Natural killer cell treated with Interleukin-12 subunit alpha and Interleukin-12 subunit beta and Interleukin-15 and Interleukin-18, amount 100 ng/mL, for 72 hours (primary cell): ENCODE results near the gene AKAP6. TPM values are rescaled to one million over a fixed set of nuclear protein-coding genes. Genes with fewer than 3 reads are reported as not detected.
"Not testable (repeated sequence)": the region's sequence is repeated elsewhere in the genome, so short reads cannot be mapped to it uniquely, and the experiment has no call there.

Source experiments
- ATAC-seq, 2 donors: fragments of 150-1000 bp; cut with Tn5 transposase in 1 of 2; sonication (Bioruptor Pico), chemical (Tn5 transposase) in 1 of 2; 2 replicates each; pipeline ENCODE4 v1.10.0; 2021
- DNase-seq: peaks from one replicate; pipeline ENCODE4 v3.0.0; 2022; ENCODE audit warnings: low spot score
- H3K27ac Mint-ChIP-seq, 2 donors: 1 replicate in 1 of 2; 2 replicates in 1 of 2; pipeline ENCODE4 v1.8.0; 2022; ENCODE audit warnings: mixed read lengths in 2 of 2, mild to moderate bottlenecking in 1 of 2, moderate library complexity in 1 of 2
- H3K27me3 Mint-ChIP-seq, 2 donors: 1 replicate in 1 of 2; 2 replicates in 1 of 2; pipeline ENCODE4 v1.8.0; 2022; ENCODE audit warnings: mixed read lengths in 2 of 2
- H3K36me3 Mint-ChIP-seq: one replicate; pipeline ENCODE4 v1.8.0; 2022; ENCODE audit warnings: mixed read lengths
- H3K4me1 Mint-ChIP-seq, 2 donors: 1 replicate in 1 of 2; 2 replicates in 1 of 2; pipeline ENCODE4 v1.8.0; 2022; ENCODE audit warnings: low read depth in 2 of 2, mixed read lengths in 2 of 2, mild to moderate bottlenecking in 1 of 2
- H3K4me3 Mint-ChIP-seq: one replicate; pipeline ENCODE4 v1.8.0; 2022; ENCODE audit warnings: mixed read lengths
- H3K9me3 Mint-ChIP-seq: 2 replicates; pipeline ENCODE4 v1.8.0; 2022; ENCODE audit warnings: mixed read lengths
- total RNA-seq, 2 donors: library from RNA; stranded (reverse); gene quantifications; one replicate each; pipeline ENCODE4 v1.2.3, GENCODE V29; 2022

The AKAP6 gene
- total RNA-seq, 2 donors from 2014 or later, result 0.31 TPM; not detected in 1

DNA sequence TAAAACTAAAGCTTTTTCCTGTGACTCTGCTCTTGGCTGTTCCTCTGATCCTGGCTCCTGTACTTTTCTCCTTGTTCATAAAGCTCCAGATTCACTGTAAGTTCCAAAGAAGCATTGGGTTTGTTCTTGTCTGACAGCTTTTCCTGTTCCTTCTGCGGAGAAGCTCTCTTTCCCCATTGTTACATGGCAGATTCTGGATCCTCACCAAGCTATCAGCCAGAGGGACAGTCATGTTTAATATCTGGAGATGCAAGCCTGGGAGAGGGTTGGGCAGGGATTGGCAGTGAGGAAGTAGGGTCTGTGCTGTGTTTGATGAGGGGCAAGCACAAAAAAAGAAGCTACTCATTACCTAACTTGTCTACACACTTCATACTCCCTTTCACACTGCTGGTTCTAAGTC lies 107.9 kb downstream of the AKAP6 start:
- Mint-ChIP-seq H3K27ac (no peak overlapping the region), H3K4me1 (no peaks in the 10 kb centered on the region)

DNA sequence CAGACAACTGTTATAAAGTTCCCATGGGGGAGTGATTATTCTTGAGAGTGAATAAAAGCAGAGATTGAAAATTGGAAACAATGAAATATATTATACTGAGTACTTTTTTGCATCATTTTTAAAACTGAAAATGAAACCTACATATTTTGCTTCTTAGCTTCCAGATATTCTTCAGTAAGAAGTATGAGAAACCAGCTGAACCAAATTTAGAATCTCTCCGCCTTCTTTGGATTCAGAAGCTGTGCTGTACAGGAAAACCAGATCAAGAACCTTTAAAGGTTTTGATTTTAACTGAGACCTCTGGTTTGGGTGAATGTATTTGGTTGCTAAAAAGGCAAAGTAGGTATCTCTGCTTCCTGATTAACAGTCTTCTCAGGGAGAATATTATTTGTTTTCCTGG lies 109.4 kb downstream of the AKAP6 start:
- H3K27me3 Mint-ChIP-seq, result no peaks in the 10 kb centered on the region
- no peak overlapping the region for H3K27ac Mint-ChIP-seq
- DNase-seq (no peak), ATAC-seq (no peak)
- no peak overlapping the region for H3K4me3 Mint-ChIP-seq
- H3K36me3 Mint-ChIP-seq, result no peaks in the 10 kb centered on the region
- peaks cover 6% of the 10 kb centered on the region for H3K9me3 Mint-ChIP-seq
- H3K4me1 Mint-ChIP-seq, result no peaks in the 10 kb centered on the region

More for the DNA sequence above, 107.9 kb downstream of the AKAP6 start:
- H3K4me3 Mint-ChIP-seq, result no peak overlapping the region
- peaks cover 6% of the 10 kb centered on the region for H3K9me3 Mint-ChIP-seq
- H3K27me3 Mint-ChIP-seq, result no peaks in the 10 kb centered on the region
- DNase-seq (no peak), ATAC-seq (no peak)
- H3K36me3 Mint-ChIP-seq, result no peaks in the 10 kb centered on the region

DNA sequence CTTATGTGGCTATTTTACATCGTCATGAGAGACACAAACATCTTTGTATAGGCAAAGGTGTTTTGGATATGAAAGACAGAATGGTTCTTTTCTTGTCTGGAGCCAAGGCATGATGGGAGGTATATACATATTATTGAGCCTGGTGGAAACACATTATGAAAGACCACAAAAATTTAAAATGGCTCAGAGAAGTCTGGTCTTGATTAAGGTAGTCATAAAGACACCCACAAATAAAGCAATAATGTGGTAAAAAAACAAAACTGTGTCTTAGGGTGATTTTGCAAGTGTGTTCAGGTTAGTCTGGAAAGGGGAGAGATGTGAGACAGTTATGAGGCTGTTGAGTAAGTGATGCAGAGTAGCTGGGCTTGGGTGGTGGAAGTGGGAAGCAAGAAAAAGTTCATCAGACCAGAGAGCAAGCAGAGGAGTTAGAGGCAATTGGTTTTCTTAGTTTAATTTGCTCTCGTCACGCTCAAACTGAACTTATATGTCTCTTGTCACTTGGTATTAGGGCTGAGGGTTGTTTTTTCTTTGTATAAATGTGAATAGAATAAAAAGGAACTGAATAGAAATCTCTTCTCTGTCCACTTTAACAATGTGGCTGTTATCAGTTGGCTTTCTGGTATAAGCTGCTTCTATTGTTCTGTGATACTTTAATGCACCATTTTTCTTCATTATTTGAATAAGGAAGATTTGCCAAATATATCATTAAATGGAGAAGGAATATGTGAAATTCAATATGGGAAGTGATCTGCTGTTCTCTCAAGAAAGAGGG lies 115.0 kb downstream of the AKAP6 start:
- H3K4me3 Mint-ChIP-seq, result no peak overlapping the region

DNA sequence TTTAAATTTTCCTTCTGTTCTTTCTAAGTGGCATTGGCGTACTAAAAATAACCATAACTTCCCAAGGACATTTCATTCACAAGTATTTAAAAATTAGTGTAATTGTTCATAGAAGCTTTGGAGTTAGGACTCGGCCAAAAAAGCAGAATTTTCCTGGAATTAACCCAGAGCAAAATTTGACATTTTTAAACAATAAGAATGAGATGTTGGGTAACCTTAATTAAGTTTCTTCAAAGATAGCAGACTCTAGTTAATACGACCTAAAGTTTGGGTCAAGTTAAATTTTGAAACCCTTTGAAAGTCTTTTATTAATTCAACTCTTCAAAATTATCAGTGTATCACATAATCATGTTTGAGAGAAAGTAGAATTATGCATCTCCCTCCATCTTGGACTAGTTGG lies 118.3 kb downstream of the AKAP6 start:
- H3K4me1 Mint-ChIP-seq, result no peaks in the 10 kb centered on the region
- ATAC-seq, result no peak
- DNase-seq, result no peak
- H3K4me3 Mint-ChIP-seq, result no peak overlapping the region
- H3K27me3 Mint-ChIP-seq, result no peaks in the 10 kb centered on the region
- peaks cover 3% of the 10 kb centered on the region for H3K9me3 Mint-ChIP-seq
- no peak overlapping the region for H3K27ac Mint-ChIP-seq
- no peaks in the 10 kb centered on the region for H3K36me3 Mint-ChIP-seq

More for the DNA sequence above, 115.0 kb downstream of the AKAP6 start:
- DNase-seq (no peak), ATAC-seq (no peak)
- Mint-ChIP-seq H3K36me3 (no peaks in the 10 kb centered on the region), H3K4me1 (no peaks in the 10 kb centered on the region), H3K27me3 (no peaks in the 10 kb centered on the region), H3K27ac (no peak overlapping the region), H3K9me3 (peaks cover 3% of the 10 kb centered on the region)

DNA sequence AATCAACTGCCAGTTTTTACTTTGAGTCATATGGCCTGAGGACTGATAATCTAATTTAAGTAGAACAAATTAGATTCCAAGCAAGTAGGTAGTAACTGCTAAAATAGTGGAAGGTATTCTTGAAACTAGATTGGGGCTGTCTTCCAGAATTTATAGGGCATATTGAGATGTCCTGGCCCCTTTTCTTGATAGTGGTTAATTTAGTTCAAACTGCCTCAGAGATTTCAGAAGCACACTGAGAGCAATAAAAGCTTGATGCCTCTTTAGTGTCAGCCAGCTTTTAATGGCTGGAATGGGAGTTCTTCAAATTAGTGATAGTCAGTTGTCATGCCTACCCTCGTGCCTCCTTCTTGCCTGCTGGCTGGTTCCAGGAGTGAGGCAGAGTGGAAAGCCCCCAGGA lies 120.5 kb downstream of the AKAP6 start:
- Mint-ChIP-seq H3K36me3 (no peaks in the 10 kb centered on the region), H3K27me3 (no peaks in the 10 kb centered on the region), H3K4me1 (no peaks in the 10 kb centered on the region), H3K9me3 (peaks cover 3% of the 10 kb centered on the region), H3K27ac (no peak overlapping the region), H3K4me3 (no peak overlapping the region)
- DNase-seq, result no peak
- no peak for ATAC-seq

DNA sequence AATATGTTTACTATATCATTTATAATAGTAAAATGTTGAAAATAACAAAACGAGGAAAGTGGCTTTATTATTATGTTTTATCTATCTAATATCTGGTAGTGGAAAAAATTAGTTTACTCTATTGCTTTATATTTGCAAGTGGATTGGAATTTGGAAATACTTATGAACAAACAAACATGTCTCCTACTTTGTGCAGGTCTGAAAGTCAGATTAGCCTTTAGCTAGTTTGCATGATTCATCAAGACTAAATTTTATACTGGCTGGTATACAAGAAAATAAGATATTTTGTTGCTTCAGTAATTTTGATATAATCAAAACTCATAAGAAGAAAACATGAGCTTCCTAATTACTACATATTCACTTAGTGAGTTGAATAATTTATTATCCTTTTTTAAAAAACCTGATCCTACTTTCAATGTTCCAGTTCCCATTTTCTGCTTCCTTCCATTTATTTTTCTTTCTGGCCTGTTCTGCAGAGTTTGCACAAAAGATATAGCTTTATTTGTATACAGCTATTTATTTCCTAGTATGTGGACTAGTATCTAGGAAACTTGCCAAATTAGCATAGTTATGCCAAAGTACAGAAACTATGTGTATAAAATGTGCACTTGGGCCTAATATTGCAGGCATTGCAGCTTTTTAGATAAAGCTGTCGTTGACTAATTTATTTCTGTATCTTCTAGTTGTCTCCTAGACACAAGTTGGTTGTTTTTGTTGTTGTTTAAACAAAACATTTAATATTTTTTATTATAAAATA lies 122.0 kb downstream of the AKAP6 start:
- Mint-ChIP-seq H3K27me3 (no peaks in the 10 kb centered on the region), H3K27ac (no peak overlapping the region), H3K36me3 (no peaks in the 10 kb centered on the region), H3K4me3 (no peak overlapping the region), H3K9me3 (no peaks in the 10 kb centered on the region), H3K4me1 (no peaks in the 10 kb centered on the region)
- DNase-seq (no peak), ATAC-seq (no peak)

DNA sequence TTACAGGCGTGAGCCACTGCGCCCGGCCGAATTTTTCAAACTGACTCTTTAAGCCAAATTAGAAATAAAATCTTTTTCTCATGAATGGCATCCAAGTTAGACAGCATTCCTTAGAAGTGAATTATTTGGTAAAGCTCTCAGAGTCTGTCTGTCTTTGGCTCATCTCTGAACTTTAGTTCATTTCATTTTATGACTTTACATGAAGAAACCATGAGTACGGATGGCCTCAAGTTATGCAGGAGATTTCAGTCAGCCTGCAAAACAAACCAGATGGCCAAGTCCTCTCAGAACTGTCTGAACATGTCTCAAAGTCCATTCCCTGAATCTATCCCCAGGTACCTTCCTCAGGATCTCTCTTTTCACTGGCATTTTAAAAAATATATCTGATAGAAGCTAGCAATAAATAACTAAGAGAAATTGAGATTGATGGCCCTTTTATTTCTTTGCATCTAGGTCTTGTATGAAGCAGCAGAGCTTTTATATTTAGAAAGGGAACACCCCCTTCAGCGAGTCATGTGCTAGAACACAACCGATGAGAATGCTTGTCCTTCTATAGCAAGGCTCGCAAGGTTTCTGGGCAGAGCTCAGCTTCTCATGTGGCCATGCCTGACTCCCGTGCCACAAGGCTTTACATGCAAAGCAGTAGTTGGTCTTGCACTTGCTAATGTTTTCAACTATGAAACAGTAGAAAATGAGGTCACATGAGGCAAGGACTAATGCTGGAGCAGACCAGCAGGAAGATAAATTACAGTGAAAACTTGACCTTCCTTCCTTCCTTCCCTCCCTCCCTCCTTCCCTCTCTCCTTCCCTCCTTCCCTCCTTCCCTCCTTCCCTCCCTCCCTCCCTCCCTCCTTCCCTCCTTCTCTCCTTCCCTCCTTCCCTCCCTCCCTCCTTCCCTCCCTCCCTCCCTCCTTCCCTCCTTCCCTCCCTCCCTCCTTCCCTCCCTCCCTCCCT lies 125.0 kb downstream of the AKAP6 start:
- ATAC-seq (no peak), DNase-seq (no peak)
- no peaks in the 10 kb centered on the region for H3K9me3 Mint-ChIP-seq
- no peak overlapping the region for H3K4me3 Mint-ChIP-seq
- no peaks in the 10 kb centered on the region for H3K36me3 Mint-ChIP-seq
- no peaks in the 10 kb centered on the region for H3K4me1 Mint-ChIP-seq
- H3K27ac Mint-ChIP-seq, result no peak overlapping the region
- peaks cover 0 to 5% of the 10 kb centered on the region in 2 donors for H3K27me3 Mint-ChIP-seq

DNA sequence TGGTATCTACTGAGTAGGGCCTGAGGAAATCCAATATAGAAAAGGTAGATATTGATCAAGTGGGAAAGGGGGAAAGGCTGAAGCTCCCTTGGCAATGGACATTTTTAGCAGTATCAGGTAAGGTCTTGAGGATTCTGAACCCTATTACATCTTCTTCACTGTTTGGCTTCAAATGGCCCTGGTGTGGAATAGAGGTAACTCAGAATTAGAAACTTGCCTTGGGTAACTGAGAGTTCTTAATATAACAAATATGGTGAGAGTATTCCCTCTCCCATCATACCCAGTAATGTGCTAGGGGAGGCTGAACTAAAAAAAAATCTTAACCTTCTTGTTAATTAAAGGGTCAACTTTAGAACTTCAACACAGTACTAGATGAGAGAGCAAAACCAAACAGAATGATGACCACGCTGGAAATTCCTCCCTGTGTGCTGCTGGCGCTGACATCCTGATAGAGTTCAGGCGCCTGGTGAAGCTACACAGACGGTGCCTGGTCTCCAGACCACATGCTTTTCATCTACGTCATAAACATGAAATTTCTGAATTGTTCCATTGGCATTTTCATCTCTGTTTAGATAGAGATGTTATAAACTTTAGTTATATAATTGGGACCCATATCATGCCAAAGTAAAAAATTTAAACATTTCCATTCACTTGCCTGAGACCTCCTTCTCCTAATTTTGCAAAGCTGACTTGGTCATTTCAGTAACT lies 128.3 kb downstream of the AKAP6 start:
- no peak for DNase-seq
- Mint-ChIP-seq H3K27me3 (peaks cover 0 to 5% of the 10 kb centered on the region in 2 donors), H3K4me3 (no peak overlapping the region), H3K27ac (no peak overlapping the region), H3K9me3 (peaks cover 4% of the 10 kb centered on the region), H3K4me1 (no peaks in the 10 kb centered on the region), H3K36me3 (peaks cover under 1% of the 10 kb centered on the region)
- no peak for ATAC-seq

DNA sequence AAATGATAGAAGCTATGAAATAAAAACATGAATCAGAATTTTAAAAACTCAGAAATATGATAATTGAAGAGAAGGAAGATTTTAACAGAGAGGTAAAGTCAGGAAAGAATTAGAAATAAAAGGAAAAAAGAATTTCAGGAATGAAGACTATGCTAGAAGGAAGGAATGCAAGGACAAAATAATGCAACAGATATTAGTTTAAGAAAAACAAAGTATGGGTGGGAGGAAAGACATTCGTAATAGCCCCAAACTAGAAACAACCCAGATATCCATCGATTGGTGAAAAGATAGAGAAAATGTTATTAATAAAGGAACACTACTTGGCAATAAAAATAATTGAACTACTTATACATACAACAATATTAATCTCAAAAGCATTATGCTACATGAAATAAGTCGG lies 129.6 kb downstream of the AKAP6 start:
- Mint-ChIP-seq H3K36me3 (peaks cover 4% of the 10 kb centered on the region), H3K9me3 (peaks cover 13% of the 10 kb centered on the region), H3K4me3 (no peak overlapping the region), H3K27ac (no peak overlapping the region), H3K4me1 (no peaks in the 10 kb centered on the region), H3K27me3 (peaks cover 0 to 5% of the 10 kb centered on the region in 2 donors)
- DNase-seq (no peak), ATAC-seq (no peak)

DNA sequence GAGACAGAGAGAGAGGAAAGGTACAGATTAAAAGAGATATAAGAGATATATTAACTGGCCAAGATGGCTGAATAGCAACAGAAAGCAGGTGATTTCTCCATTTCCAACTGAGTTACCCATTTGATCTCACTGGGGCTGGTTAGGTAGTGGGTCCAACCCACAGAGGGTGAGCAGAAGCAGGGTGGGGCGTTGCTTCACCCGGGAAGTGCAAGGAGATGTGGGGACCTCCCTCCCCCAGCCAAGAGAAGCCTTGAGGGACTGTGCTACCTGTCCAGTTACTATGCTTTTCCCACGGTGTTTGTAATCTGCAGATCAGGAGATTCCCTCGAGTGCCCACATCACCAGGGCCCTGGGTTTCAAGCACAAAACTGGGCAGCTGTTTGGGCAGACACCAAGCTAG lies 131.2 kb downstream of the AKAP6 start:
- Mint-ChIP-seq H3K4me3 (no peak overlapping the region), H3K27me3 (peaks cover 0 to 5% of the 10 kb centered on the region in 2 donors), H3K27ac (no peak overlapping the region), H3K9me3 (peaks cover 16% of the 10 kb centered on the region), H3K36me3 (peaks cover 4% of the 10 kb centered on the region), H3K4me1 (no peaks in the 10 kb centered on the region)
- DNase-seq (no peak), ATAC-seq (no peak)

DNA sequence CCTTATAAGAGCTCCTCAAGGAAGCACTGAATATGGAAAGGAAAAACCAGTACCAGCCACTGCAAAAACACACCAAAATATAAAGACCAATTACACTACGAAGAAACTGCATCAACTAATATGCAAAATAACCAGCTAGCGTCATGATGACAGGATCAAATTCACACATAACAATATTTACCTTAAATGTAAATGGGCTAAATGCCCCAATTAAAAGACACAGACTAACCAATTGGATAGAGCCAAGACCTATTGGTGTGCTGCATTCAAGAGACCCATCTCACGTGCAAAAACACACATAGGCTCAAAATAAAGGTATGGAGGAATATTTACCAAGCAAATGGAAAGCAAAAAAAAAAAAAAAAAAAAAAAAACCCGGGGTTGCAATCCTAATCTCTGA lies 133.5 kb downstream of the AKAP6 start:
- H3K4me3 Mint-ChIP-seq, ATAC-seq, H3K27me3 Mint-ChIP-seq: not testable (repeated sequence)

DNA sequence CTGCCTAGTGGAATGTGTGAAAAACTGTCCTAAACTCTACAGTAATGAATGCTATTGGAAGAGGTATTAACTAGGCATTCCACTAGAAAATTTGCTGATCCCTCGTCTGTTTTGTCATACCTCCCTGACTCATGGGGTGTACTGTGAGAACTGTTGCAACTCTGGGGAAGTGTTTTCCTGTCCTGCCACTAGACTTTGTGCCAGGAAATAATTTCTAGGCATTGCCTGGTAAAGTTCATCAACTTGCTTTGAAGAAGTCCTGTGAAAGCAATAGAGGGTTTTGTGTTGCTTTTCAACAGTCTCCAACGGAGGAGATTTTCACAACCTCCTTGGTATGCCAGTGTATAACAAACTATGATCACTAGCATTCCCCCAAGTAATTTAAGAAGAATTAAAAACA lies 139.9 kb downstream of the AKAP6 start:
- DNase-seq, result no peak
- H3K9me3 Mint-ChIP-seq, result peaks cover 3% of the 10 kb centered on the region
- no peaks in the 10 kb centered on the region for H3K4me1 Mint-ChIP-seq
- no peaks in the 10 kb centered on the region for H3K36me3 Mint-ChIP-seq
- H3K4me3 Mint-ChIP-seq, result no peak overlapping the region
- no peak for ATAC-seq
- H3K27me3 Mint-ChIP-seq, result peaks cover 0 to 7% of the 10 kb centered on the region in 2 donors
- no peak overlapping the region for H3K27ac Mint-ChIP-seq

More for the DNA sequence above, 133.5 kb downstream of the AKAP6 start:
- H3K9me3 Mint-ChIP-seq, result peaks cover 16% of the 10 kb centered on the region
- DNase-seq, H3K27ac Mint-ChIP-seq, H3K36me3 Mint-ChIP-seq, H3K4me1 Mint-ChIP-seq: not testable (repeated sequence)
